GM10847 (cell line): Measurements from ENCODE around the gene UBE2G2.

Experiments
- POLR2A ChIP-seq: IDR thresholded peaks from 2 replicates; pipeline ENCODE4 v1.6.1; 2011; ENCODE audit not compliant: insufficient read length; ENCODE audit errors: extremely low read depth

The UBE2G2 gene, protein sequence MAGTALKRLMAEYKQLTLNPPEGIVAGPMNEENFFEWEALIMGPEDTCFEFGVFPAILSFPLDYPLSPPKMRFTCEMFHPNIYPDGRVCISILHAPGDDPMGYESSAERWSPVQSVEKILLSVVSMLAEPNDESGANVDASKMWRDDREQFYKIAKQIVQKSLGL

GRCh38 chr21:44801468-44802395, at the start of gene UBE2G2:
UBE2G2 (minus strand) TSS chr21:44801820; CDS start chr21:44801748, 72 bp downstream.
- peak; percentile 86 for TF ChIP-seq POLR2A

GRCh38 chr21:44850905-44851657, 49.5 kb upstream of the UBE2G2 start:
- TF ChIP-seq POLR2A, result no peak

- no peak for TF ChIP-seq POLR2A
These were observed 48.7 kb upstream of the UBE2G2 start for GRCh38 chr21:44850208-44850800.

DNA sequence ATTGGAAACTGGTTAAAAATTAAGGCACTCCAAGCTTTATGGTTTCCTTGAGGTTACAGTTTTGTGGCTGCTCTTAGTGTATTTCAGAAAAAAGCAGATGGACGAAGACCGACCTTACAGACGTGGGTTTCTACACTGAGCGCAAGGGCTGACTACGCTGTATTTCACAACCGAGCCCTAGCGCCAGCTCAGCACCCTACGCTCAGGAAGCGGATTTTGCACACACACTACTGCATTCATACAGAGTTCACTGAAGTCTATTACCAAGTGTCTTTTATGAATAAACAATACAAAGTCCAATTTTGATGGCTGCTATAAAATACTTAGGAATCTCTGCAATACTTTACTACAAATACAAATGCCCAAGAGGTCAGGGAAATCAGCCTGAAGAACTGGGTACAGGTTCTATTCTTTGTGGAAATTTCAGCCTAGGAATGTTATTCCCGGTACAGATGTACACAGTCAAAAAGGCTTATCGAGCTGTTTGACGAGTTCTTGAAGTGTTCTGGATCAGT, 48.1 kb upstream of the UBE2G2 start:
- no peak for TF ChIP-seq POLR2A

GRCh38 chr21:44848821-44849521, 47.4 kb upstream of the UBE2G2 start:
- TF ChIP-seq POLR2A, result no peak

DNA sequence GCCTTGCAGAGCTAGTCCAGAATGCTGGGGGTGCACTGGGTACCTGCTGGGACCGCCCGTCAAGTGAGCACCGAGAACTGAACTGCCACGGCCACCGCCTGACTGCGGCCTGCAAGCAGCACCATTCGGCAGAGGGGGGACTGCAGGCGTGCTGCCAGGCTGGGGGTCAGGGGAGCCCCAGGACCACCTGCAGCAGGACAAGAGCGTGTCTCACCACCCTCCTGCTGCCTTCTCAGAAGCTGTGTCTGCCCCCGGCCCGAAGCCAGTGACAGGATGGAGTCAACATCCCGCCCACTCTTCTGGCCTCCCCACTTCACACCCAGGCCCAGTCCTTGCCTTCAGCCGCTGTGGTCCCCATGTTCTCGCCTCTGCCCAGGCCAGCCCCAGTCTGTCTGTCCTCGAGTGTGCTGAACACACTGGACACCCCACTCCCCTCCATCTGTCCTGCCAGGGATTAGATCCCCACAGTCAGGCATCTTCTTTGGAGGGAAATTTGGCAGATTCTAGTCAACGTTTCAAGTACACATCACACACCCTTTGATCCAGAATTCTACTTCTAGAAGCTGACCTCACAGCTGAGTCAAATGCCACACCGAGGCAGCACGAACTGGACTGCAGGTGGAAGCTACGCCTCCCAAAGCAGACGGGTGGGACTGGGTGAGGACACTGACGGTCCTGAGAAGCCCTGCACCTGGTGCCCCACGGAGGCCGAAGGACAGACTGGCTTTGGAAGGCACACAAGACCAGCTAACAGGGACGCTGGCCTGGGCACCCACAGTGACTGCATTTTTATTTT, 45.8 kb upstream of the UBE2G2 start:
- TF ChIP-seq POLR2A, result no peak

DNA sequence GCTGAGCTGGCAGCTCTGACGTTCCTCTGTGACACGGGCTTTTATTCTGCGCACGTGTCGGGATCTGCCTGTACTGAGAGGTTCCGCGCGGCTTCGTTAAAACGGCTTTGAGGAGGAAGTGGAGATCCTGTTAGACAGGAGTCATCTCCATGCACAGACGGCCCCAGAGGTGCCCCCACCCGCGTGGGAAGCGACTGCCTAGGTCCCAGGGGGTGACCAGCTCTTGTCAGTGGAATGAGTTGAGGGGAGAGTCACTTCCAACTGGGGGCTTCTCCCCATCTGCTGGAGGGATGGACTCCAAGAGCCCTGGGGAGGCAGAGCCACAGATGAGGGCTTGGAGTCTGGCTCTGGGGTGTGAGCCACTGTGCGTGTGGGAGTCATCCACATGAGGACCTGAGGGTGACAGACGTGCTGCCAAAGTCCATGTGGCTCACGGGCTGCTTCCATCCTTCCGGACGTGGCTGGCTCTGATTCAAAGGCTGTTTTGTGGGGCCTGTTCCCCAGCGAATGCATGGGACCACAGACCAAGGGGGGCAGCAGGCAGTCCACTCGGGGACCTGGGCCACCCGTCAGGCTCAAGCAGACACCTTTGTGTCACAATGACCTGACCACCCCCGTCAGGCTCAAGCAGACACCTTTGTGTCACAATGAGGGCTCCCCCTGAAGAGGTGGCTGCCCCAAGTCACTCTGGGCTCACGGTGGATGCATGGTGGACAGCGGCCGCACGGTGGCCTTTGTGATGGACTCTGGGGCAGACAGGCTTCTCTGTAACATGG, 45.1 kb upstream of the UBE2G2 start:
- no peak for TF ChIP-seq POLR2A

DNA sequence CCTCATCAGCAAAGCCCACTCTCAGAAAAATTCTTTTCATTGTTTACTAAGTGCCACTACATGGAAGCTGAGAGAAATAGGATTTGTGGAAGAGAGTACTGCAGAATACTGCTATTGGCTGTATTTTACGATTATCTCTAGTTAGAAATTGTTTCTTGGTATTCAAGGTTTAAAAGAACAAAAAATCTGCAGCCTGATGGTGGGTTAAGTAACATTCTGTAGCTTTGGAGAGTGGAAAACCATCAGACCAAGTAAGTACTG, 44.5 kb upstream of the UBE2G2 start:
- TF ChIP-seq POLR2A, result no peak

DNA sequence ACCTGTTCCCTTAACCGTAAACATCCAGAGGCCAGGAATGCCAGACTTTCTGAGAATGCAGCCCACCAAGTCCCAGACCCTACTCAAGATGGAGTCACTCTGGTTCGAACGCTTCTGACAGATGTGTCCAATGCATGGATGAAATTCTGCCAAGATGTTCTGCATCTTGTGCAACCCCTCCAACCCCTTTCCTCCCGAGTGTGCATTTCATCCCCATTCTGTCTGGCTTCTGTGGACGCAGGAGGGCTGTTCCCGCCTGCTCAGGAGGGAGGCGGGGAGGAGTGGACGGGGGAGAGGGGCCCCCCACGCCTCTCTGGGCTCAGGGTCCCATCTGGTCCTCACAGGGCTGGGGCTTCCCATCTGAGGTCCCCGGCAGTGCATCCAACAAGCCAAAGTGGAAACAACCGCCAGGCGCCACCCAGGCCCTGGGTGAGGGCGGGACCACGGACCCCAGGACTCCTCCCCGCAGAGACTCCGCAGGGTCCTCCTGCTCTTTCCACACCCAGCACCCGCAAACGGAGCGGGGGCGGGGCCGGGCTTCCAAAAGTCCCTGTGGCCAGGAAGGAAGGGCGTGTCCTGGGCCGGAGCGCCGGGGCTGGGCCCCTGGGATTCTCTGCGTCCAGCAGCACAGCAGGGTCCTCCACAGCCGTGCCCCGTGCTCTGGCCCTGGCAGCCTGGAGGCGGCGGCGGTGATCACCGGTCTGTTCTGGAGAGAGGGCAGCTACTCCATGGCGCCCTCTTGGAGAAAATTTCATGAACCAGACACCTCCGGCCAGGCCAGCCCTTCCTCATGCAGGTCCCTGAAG, 44.0 kb upstream of the UBE2G2 start:
- TF ChIP-seq POLR2A, result no peak

DNA sequence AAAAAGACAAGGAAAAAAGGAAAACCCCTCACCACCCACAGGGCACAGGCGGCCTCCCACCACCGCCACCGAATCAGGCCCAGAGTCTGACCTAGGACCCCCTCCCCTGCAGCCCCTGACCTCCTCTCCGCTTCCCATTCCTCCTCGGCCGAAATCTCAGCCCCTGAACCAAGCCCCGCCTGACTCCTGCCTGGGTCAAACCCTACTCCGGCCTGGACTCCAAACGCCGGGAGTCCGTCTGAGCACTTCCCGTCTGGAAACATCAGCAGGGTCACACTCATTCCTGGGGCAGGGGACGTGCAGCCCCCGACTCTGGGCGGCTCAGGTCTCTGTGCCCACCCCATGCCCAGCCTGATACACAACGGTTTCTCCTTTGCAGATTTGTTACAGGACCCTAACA, 42.6 kb upstream of the UBE2G2 start:
- no peak for TF ChIP-seq POLR2A

- no peak for TF ChIP-seq POLR2A
These were observed 41.3 kb upstream of the UBE2G2 start for GRCh38 chr21:44842721-44843445.

- no peak for TF ChIP-seq POLR2A
These were observed 40.5 kb upstream of the UBE2G2 start for GRCh38 chr21:44842087-44842486.
